ENCODE measurements around the gene GRM1.

Gene GRM1

GRCh38 chr6:146281651-146282362 lies 252.9 kb downstream of the GRM1 start:
- DNase-seq, result no peak

GRCh38 chr6:146282837-146283236 lies 254.0 kb downstream of the GRM1 start:
- no peak for DNase-seq

- no peak for DNase-seq
Observed at GRCh38 chr6:146284311-146284710, 255.4 kb downstream of the GRM1 start.

GRCh38 chr6:146286961-146287360 lies 258.1 kb downstream of the GRM1 start:
- no peak for DNase-seq

- DNase-seq, result peak; percentile 56
Observed at GRCh38 chr6:146287691-146288369, 259.0 kb downstream of the GRM1 start.

- peak; percentile 80 for DNase-seq
Observed at GRCh38 chr6:146289816-146290588, 261.1 kb downstream of the GRM1 start.

- no peak for DNase-seq
Observed at GRCh38 chr6:146290589-146290901, 261.7 kb downstream of the GRM1 start.

- no peak for DNase-seq
Observed at GRCh38 chr6:146292506-146292905, 263.6 kb downstream of the GRM1 start.

GRCh38 chr6:146295695-146296094 lies 266.8 kb downstream of the GRM1 start:
- no peak for DNase-seq

GRCh38 chr6:146297815-146298214 lies 269.0 kb downstream of the GRM1 start:
- DNase-seq, result no peak

GRCh38 chr6:146300521-146300920 lies 271.7 kb downstream of the GRM1 start:
- no peak for DNase-seq

- DNase-seq, result no peak
Observed at GRCh38 chr6:146301764-146302163, 272.9 kb downstream of the GRM1 start.

- no peak for DNase-seq
Observed at GRCh38 chr6:146302994-146303393, 274.1 kb downstream of the GRM1 start.

GRCh38 chr6:146304181-146304580 lies 275.3 kb downstream of the GRM1 start:
- no peak for DNase-seq

- no peak for DNase-seq
Observed at GRCh38 chr6:146305092-146305491, 276.2 kb downstream of the GRM1 start.

- DNase-seq, result no peak
Observed at GRCh38 chr6:146305951-146306350, 277.1 kb downstream of the GRM1 start.

GRCh38 chr6:146310628-146311027 lies 281.8 kb downstream of the GRM1 start:
- no peak for DNase-seq

- no peak for DNase-seq
Observed at GRCh38 chr6:146311079-146311478, 282.2 kb downstream of the GRM1 start.

GRCh38 chr6:146312608-146313007 lies 283.7 kb downstream of the GRM1 start:
- DNase-seq, result no peak

- DNase-seq, result peak; percentile 13
Observed at GRCh38 chr6:146315381-146316174, 286.7 kb downstream of the GRM1 start.

- no peak for DNase-seq
Observed at GRCh38 chr6:146316175-146316495, 287.3 kb downstream of the GRM1 start.

- no peak for DNase-seq
Observed at GRCh38 chr6:146331013-146331412, 302.2 kb downstream of the GRM1 start.

GRCh38 chr6:146335336-146335735 lies 306.5 kb downstream of the GRM1 start:
- no peak for DNase-seq
